Measurements from ENCODE around the gene RHEB.

Gene RHEB

GRCh38 chr7:151454305-151454704 lies 65.4 kb downstream of the RHEB start:
- Histone ChIP-seq H4K20me1 (ENCODE audit: insufficient read depth) (no peaks in the 10 kb centered on the region), H3K4me2 (no peak overlapping the region), H3K79me2 (ENCODE audit: insufficient read depth, low read depth) (no peaks in the 10 kb centered on the region), H3K4me3 (IDR thresholded peaks at IDR 0.05; ENCODE audit: insufficient read depth, low read depth, low read length) (no peak overlapping the region), H2AFZ (ENCODE audit: low read depth) (no peak overlapping the region), H3K27ac (no peak overlapping the region), H3K9ac (no peak overlapping the region), H3K36me3 (ENCODE audit: insufficient read depth) (no peaks in the 10 kb centered on the region), H3K4me1 (ENCODE audit: low read depth, poor library complexity, severe bottlenecking) (no peaks in the 10 kb centered on the region), H3K27me3 (ENCODE audit: insufficient read depth, low read depth) (no peaks in the 10 kb centered on the region)
- TF ChIP-seq, protein P1, sequence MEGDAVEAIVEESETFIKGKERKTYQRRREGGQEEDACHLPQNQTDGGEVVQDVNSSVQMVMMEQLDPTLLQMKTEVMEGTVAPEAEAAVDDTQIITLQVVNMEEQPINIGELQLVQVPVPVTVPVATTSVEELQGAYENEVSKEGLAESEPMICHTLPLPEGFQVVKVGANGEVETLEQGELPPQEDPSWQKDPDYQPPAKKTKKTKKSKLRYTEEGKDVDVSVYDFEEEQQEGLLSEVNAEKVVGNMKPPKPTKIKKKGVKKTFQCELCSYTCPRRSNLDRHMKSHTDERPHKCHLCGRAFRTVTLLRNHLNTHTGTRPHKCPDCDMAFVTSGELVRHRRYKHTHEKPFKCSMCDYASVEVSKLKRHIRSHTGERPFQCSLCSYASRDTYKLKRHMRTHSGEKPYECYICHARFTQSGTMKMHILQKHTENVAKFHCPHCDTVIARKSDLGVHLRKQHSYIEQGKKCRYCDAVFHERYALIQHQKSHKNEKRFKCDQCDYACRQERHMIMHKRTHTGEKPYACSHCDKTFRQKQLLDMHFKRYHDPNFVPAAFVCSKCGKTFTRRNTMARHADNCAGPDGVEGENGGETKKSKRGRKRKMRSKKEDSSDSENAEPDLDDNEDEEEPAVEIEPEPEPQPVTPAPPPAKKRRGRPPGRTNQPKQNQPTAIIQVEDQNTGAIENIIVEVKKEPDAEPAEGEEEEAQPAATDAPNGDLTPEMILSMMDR (conservative IDR thresholded peaks at IDR 0.05; ENCODE audit: low read depth, low read length): no peak

DNA sequence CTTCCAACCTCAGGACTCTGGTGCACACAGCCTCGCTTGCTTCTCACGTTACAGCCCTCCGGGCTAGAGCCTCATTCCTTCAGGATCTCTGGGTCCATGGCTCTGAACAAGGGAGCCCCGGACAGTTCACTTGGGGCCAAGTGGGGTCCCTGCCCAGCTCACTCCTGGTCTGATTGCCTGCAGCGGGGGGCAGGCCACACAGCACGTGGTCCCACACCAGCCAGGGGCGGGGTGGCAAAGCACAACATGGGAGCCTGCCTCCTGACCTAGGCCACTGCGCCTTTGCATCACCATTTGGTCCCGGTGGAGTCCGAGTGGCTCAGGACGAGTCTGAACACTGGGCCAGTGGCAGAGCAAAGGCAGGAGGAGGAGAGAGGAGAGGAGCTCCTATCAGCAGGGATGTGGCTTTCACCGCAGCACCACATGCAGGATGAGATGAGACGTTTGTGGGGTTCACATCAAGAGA lies 66.3 kb downstream of the RHEB start:
- Histone ChIP-seq H3K36me3 (ENCODE audit: insufficient read depth) (no peaks in the 10 kb centered on the region), H3K9ac (no peak overlapping the region), H3K79me2 (ENCODE audit: insufficient read depth, low read depth) (no peaks in the 10 kb centered on the region), H4K20me1 (ENCODE audit: insufficient read depth) (no peaks in the 10 kb centered on the region), H3K4me3 (IDR thresholded peaks at IDR 0.05; ENCODE audit: insufficient read depth, low read depth, low read length) (no peak overlapping the region), H3K4me2 (no peak overlapping the region), H3K27me3 (ENCODE audit: insufficient read depth, low read depth) (no peaks in the 10 kb centered on the region), H2AFZ (ENCODE audit: low read depth) (no peak overlapping the region), H3K4me1 (ENCODE audit: low read depth, poor library complexity, severe bottlenecking) (no peaks in the 10 kb centered on the region), H3K27ac (no peak overlapping the region)
- TF ChIP-seq, protein P1 (conservative IDR thresholded peaks at IDR 0.05; ENCODE audit: low read depth, low read length): no peak

GRCh38 chr7:151452680-151453325 lies 66.9 kb downstream of the RHEB start:
- TF ChIP-seq, protein P1 (conservative IDR thresholded peaks at IDR 0.05; ENCODE audit: low read depth, low read length): no peak

GRCh38 chr7:151451626-151452571 lies 67.8 kb downstream of the RHEB start:
- no peaks in the 10 kb centered on the region for H3K36me3 ChIP-seq (ENCODE audit: insufficient read depth)
- H3K27ac ChIP-seq: no peak overlapping the region
- TF ChIP-seq, protein P1 (conservative IDR thresholded peaks at IDR 0.05; ENCODE audit: low read depth, low read length): no peak
- no peak overlapping the region for H3K4me3 ChIP-seq (IDR thresholded peaks at IDR 0.05; ENCODE audit: insufficient read depth, low read depth, low read length)
- H2AFZ ChIP-seq (ENCODE audit: low read depth): no peak overlapping the region
- H4K20me1 ChIP-seq (ENCODE audit: insufficient read depth): no peaks in the 10 kb centered on the region
- H3K4me1 ChIP-seq (ENCODE audit: low read depth, poor library complexity, severe bottlenecking): no peaks in the 10 kb centered on the region
- no peak overlapping the region for H3K4me2 ChIP-seq
- no peak overlapping the region for H3K9ac ChIP-seq
- H3K79me2 ChIP-seq (ENCODE audit: insufficient read depth, low read depth): no peaks in the 10 kb centered on the region
- no peaks in the 10 kb centered on the region for H3K27me3 ChIP-seq (ENCODE audit: insufficient read depth, low read depth)

More at GRCh38 chr7:151452680-151453325, 66.9 kb downstream of the RHEB start:
- Histone ChIP-seq H3K4me3 (IDR thresholded peaks at IDR 0.05; ENCODE audit: insufficient read depth, low read depth, low read length) (no peak overlapping the region), H3K9ac (no peak overlapping the region), H4K20me1 (ENCODE audit: insufficient read depth) (no peaks in the 10 kb centered on the region), H2AFZ (ENCODE audit: low read depth) (no peak overlapping the region), H3K4me1 (ENCODE audit: low read depth, poor library complexity, severe bottlenecking) (no peaks in the 10 kb centered on the region), H3K36me3 (ENCODE audit: insufficient read depth) (no peaks in the 10 kb centered on the region), H3K27ac (no peak overlapping the region), H3K79me2 (ENCODE audit: insufficient read depth, low read depth) (no peaks in the 10 kb centered on the region), H3K27me3 (ENCODE audit: insufficient read depth, low read depth) (no peaks in the 10 kb centered on the region), H3K4me2 (no peak overlapping the region)
